Activated CD4-positive, alpha-beta T cell treated with anti-CD3 and anti-CD28 coated beads for 48 hours (primary cell): ENCODE data around the gene PPP2R5E.
"Not testable (repeated sequence)": the region's sequence is repeated elsewhere in the genome, so short reads cannot be mapped to it uniquely, and the experiment has no call there.

Source experiments
- DNase-seq: peaks from one replicate; pipeline ENCODE4 v3.0.0-alpha.2; 2020

The PPP2R5E gene

DNA sequence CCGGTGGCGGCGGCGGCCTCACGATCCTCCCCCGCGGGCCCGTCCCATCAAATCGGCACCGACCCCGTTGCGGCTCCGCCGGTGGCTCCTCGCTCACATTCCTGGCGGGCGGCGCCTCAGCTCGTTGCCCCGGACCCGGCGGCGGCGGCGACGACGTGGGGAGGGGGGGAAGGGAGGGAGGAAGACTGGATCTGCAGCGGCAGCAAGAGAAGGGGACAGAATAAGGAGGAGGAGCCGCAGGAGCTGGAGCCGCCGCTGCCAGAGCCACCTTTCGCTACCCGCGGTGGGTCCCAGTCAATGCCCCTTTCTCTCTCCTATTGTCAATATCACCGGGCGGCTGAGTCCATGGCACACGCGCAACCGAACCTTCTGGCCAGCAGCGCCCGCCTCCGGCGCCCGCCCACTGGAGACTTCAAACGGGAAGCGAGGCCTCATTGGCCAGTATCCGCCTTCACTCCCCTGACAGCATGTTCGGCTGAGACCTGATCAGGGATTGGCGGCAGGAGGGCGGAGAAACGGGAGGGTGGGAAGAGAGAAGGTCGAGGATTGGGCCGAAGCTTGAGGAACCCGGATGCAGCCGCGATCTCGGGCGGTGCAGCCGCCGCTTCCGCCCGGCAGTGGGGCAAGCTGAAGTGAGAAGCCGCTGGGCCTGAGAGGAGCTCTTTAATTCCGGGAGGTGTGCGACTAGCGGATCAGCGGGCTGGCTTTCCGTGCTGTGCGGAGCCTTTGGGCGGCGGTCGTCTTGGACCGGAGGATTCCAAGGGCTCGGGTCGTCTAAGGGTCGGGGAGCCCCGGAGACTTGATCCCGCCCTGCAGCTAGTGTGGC, at the start of gene PPP2R5E:
TSS of gene PPP2R5E (minus strand) at position 378 of the 826 bp plus-strand sequence. CDS start 3,692 bp downstream, outside the sequence.
- DNase-seq = peak; percentile 98

DNA sequence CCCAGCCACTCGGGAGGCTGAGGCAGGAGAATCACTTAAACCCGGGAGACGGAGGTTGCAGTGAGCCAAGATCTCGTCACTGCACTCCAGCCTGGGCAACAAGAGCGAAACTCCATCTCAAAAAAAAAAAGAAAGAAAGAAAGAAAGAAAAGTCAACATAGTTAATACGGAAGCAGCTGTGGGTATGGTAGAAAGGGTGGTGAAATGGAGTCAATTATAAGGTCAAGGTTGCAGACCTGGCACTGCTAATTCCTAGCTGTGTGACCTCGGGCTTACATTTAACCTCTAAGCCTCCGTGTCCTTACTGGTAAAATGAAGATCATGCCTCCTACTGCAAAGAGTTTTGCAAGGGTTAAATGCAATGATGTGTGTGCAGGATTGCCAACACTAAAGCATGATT, 39.9 kb upstream of the PPP2R5E start:
- DNase-seq = not testable (repeated sequence)

- no peak for DNase-seq
These were observed 38.3 kb upstream of the PPP2R5E start for GRCh38 chr14:63581491-63581890.

DNA sequence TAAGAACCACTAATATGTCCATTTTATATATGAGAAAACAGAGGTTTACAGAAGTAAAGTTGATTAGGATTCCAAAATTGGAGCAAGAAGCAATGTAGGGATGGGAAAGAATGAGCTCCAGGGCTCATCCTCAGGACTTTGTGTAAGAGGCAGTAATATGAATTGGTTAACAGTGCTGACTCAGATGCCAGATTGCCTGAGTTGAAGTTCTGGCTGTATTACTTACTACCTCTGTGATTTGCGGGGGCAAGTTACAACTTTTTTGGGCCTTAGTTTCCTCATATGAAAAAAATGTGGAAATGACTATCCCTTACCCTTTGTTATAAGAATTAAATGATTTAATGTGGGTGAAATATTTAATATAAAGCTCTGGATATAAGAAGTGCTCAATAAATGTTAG, 35.1 kb upstream of the PPP2R5E start:
- DNase-seq = no peak

DNA sequence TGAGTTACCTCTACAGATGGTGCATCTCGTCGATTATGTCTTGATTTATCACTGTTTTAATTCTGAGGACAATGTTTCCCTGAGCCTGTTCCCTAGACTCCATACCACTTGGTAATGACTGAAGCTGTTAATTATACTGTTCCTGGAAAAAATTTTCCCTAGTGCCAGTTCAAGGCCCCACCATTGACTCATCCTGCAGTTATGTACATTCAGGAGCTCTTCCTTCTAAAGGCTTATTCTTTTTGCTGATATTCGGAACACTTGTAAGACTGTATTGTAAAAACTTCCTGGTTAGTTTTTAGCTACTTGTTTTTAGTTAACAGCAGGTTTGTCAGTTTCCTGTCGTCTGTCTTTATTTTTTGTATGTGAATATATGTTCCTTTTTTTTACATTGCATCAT, 30.4 kb upstream of the PPP2R5E start:
- no peak for DNase-seq

DNA sequence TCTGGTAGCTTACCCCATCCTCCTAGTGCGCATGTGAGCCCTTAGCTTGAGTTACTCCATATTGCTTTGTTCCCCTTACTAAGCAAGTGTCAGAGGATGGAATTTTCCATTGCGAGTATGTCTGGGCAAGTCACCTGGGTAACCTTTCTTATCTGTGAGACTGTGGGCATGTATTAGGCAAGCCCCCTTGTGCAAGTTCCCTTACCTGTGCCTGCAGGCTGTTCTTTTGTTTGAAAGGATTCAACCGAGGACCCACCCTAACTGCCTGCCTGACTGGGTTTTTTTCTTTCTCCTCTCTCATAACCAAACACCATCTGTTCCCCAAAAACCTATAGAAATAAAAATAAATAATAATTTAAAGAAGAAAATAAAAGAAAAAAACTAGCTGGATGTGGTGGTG, 22.3 kb upstream of the PPP2R5E start:
- no peak for DNase-seq

GRCh38 chr14:63564318-63564717, 21.1 kb upstream of the PPP2R5E start:
- no peak for DNase-seq

- no peak for DNase-seq
These were observed 20.3 kb upstream of the PPP2R5E start for GRCh38 chr14:63563370-63564026.

- no peak for DNase-seq
These were observed 19.2 kb upstream of the PPP2R5E start for GRCh38 chr14:63562405-63562804.

- DNase-seq = peak; percentile 26
These were observed 12.4 kb upstream of the PPP2R5E start for GRCh38 chr14:63555572-63555971.

DNA sequence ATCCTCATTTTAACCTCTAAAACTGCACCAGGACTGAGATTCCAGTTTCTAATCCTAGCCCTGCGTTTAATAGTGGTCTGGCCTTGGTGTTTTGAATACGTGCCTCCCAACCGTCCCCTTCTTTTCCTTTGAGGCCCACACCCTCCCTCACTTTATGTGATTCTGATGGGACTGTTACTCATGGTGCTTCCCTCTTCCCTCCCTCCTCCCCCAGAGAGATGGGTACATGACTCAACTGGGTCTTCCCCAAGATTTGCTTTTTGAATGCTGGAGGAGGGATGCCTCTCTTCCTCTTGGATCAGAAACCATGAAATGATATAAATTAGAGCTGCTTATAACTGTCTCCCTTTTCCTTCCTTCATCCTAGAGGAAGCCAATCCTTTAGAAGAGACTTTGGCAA, 8.2 kb upstream of the PPP2R5E start:
- DNase-seq = no peak

GRCh38 chr14:63547798-63548335, 4.7 kb upstream of the PPP2R5E start:
- no peak for DNase-seq

GRCh38 chr14:63545431-63545830, 2.3 kb upstream of the PPP2R5E start:
- no peak for DNase-seq

DNA sequence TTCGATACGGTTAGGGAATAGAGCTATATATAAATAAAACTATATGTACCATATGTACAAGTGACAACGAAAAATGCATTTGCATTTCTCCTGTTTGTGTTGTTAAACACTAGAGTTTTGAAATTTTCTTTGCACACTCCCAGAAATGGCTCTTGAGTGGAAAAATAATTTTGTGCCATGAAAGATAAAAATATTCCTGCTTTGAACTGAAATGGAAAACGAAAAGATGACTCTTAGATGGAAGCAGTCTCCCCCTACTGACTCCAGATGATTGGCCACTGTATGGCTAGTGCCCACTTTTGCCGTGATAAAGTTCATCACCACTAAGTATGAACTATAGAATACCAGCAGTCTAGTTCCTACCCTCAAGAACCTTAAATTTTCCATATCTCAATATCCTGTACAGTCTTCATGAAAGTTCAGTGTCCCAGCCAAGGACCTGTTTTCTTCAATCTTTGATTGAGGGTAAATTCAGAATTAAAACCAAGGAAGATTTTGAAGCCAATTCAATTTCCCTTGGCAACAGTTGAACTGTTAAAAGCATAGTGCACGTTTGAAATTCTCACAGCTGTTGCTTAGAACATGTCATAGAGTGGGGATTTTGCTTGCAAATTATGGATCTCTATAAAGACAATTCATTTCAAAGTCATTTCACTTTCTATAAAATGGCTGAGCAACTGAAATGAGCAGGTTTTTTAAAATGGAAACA, 1.6 kb upstream of the PPP2R5E start:
- no peak for DNase-seq

DNA sequence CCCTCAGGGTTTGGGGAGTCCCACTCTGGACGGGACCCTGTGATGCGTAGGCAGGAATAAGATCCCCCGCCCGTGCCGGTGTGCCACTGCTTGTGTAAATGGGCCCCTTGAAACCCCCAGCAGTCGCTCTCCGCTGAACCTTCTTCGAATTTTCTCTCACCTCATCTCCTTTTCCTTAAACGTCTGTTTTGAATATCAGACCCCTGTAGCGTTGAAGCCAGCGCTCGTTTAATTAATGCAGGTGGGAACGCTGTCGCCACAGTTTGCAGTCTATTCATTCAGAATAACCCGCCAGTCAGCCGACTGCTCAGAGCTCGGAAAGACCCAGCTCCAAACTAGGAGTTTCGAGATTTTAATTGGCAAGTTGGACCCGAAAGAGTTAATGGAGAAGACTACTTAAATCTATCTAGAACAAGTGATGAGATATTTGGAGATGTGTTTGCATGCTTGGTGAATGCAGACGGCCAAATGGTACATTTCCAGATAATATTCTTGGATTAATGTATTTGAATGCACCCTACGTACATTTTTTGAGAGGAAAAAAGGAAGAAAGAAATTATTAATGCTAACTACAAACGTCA, 739 bp upstream of the PPP2R5E start:
- DNase-seq = no peak

GRCh38 chr14:63542231-63542999, 762 bp downstream of the PPP2R5E start:
- DNase-seq = peak; percentile 15

- DNase-seq = no peak
These were observed 7.3 kb downstream of the PPP2R5E start for GRCh38 chr14:63535918-63536317.

DNA sequence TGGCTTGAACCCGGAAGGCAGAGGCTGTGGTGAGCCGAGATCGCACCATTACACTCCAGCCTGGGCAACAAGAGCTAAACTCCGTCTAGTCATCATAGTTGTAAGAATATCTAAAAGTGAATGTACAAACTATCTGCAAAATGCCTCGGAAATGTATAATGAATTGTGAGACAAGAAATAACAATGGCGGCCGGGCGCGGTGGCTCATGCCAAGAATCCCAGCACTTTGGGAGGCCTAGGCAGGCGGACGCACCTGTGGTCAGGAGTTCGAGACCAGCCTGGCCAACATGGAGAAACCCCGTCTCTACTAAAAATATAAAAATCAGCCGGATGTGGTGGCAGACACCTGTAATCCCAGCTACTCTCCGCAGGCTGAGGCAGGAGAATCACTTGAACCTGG, 9.7 kb downstream of the PPP2R5E start:
- no peak for DNase-seq

GRCh38 chr14:63524537-63525155, 18.5 kb downstream of the PPP2R5E start:
- no peak for DNase-seq

DNA sequence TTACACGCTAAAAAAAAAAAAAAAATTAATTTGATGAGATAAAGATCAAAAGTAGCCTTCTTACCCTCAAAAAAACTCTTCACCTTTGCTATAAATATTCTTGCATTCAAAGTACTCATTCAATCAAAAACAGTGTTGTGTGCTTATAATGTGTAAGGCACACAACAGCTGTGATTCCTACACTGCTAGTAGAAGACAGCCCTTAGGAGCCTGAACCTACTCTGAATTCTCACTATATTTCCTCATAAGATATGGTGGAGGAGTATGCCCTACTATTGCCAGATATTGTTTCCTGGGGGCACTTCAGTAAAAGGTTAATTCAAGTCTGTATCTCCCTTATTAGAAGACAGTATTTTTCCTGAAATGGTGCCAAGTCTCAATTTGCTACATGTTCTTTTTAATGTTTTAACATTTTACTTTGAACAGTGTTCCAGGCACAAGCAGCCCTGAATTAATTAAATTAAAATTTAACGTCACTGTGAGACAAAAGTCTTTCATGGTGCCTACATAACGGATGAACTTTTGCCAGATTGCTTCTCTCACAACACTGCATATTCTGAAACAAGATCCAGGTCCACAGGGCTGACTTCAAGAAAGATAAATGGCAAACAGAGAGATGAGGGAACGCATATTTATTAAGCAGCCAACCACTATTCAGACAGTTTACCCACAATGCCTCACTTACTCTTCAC, 19.3 kb downstream of the PPP2R5E start:
- no peak for DNase-seq

GRCh38 chr14:63522511-63522910, 20.7 kb downstream of the PPP2R5E start:
- DNase-seq = not testable (repeated sequence)
